Measurements from ENCODE around the gene SEMA5A. TPM values are rescaled to one million over a fixed set of nuclear protein-coding genes. Genes with fewer than 3 reads are reported as not detected.

The SEMA5A gene
- total RNA-seq, 2 donors from 2014 or later, result 16.2 to 19.7 TPM

DNA sequence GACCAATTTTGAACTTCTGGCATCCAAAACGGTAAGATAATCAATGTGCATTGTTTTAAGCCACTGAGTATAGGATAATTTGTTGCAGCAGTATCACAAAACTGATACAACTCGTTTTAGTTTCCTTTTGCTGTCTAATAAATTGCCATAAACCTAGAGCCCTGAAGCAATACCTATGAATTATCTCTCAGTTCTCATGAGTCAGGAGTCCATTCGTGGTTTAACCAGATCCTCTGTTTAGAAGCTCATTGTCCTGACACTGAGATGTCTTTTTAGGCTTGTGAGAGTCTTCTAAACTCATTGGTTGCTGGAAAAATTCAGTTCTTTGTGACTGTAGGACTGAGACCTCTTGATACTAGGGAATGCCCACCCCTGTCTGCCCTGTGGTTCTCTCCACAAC is 262.9 kb downstream of the SEMA5A start:
- ATAC-seq, result no peak

GRCh38 chr5:9282211-9282610 is 263.7 kb downstream of the SEMA5A start:
- intact Hi-C loops (cut with DNase I), result loop anchor here in 1 of 2 donors (10.0 kb wide), 1 partner anchor 253 kb away; no protein-coding TSS in a partner anchor
- no peak for ATAC-seq
- no peak for DNase-seq

More for the DNA sequence above, 262.9 kb downstream of the SEMA5A start:
- intact Hi-C loops (cut with DNase I), result loop anchor here in 1 of 2 donors (10.0 kb wide), 1 partner anchor 252 kb away; no protein-coding TSS in a partner anchor
- no peak for DNase-seq

DNA sequence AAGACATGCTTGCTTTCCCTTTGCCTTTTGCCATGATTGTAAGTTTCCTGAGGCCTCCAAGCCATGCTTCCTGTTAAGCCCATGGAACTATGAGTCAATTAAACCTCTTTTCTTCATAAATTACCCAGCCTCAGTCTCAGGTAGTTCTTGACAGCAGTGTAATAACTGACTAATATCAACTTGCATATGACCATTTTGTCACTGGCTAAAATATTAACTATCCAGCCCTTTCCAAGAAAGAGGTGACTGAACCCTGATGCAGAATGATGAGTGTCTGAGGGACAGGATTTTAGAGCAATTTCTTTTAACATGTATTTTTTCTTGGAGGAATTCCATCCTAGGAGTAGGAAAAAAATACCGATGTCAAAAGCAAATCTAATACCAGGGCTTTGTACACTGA is 266.1 kb downstream of the SEMA5A start:
- ATAC-seq (no peak), DNase-seq (no peak)
- intact Hi-C loops (cut with DNase I), result loop anchor here in 1 of 2 donors (10.0 kb wide), 1 partner anchor 255 kb away; no protein-coding TSS in a partner anchor

DNA sequence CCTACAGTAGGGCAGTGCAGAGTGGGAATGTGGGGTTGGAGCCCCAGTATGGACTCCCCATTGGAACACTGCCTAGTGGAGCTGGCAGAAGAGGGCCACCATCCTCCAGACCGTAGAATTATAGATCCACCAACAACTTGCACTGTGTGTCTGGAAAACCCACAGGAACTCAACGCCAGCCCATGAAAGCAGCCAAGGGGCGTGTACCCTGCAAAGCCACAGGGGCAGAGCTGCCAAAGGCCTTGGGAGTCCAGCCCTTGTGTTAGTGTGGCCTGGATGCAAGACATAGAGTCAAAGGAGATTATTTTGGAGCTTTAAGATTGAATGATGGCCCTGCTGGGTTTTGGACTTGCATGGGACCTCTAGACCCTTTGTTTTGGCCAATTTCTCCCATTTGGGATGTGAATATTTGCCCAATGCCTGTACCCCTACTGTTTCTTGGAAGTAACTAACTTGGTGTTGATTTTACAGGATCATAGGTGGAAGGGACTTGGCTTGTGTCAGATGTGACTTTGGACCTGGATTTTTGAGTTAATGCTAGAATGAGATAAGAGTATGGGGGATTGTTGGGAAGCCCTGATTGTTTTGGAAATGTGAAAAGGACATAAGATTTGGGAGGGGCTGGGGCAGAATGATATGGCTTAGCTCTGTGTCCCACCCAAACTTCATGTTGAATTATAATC is 266.8 kb downstream of the SEMA5A start:
- ATAC-seq, result no peak
- intact Hi-C loops (cut with DNase I), result no loop called here

GRCh38 chr5:9269014-9269413 is 276.9 kb downstream of the SEMA5A start:
- ATAC-seq (no peak), DNase-seq (no peak)
- intact Hi-C loops (cut with DNase I), result no loop called here

More for the DNA sequence above, 266.8 kb downstream of the SEMA5A start:
- DNase-seq, result no peak

DNA sequence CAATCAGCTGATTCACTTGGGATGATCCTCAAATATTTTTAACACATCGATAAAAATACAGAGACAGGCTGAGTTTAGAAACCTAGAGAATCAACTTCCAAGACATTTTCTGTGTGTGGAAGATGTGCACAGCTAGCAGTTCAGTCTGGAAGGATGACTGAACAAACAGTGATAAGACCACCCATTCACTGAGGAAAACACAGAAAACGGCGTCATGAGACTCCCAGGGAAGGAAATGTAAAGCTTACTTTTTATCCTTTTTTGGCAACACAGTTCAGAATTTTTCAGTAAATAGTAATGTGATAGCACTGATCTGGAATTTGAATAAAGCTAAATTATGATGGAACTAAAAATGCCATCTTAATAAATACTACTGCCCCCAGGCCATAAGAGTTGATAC is 277.6 kb downstream of the SEMA5A start:
- ATAC-seq, result no peak
- intact Hi-C loops (cut with DNase I), result no loop called here

GRCh38 chr5:9265441-9266287 is 280.2 kb downstream of the SEMA5A start:
- intact Hi-C loops (cut with DNase I), result no loop called here
- ATAC-seq, result peak; percentile 82 to 94
- DNase-seq, result no peak

More for the DNA sequence above, 277.6 kb downstream of the SEMA5A start:
- DNase-seq, result no peak

DNA sequence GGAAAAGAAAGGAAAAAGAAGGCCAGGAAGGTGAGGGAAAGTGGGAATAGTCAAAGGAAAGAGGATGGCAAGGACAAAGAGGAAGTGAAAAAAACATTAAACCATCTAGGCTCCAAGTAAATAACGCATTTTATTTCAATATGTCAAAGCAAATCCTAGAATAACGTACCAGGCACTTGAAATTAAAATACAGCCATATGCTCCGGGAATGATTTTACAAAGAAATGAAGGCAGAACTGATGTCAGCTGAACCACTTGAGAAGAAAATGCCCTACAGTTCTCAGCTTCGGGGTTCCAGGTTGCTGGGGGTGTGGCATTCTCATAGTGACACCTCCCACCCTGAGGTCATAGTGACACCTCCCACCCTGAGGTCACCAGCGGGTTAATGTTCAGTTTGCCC is 281.6 kb downstream of the SEMA5A start:
- no peak for ATAC-seq
- intact Hi-C loops (cut with DNase I), result no loop called here
- DNase-seq, result no peak

- intact Hi-C loops (cut with DNase I), result no loop called here
- ATAC-seq (no peak), DNase-seq (no peak)
These were observed 282.2 kb downstream of the SEMA5A start for GRCh38 chr5:9263656-9264055.

- ATAC-seq, result no peak
- DNase-seq, result no peak
- intact Hi-C loops (cut with DNase I), result no loop called here
These were observed 294.4 kb downstream of the SEMA5A start for GRCh38 chr5:9251379-9251980.

DNA sequence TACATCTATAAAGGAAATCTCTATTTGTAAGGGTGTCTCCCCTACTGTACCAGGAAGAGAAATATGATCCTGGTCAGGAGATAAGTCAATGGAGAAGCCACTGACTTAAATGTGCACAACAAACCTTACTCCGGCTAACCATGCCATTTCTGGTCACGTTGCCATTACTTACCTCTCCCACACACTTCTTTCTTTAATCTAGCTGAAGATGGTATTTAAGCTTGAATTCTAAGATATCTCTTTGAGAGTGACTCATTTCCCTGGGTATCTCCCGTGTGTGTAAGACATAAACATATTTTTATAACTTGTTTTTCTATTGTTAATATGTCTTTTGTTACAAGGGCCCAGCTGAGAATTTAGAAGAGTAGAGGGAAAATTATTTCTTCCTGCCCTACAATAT is 296.6 kb downstream of the SEMA5A start:
- DNase-seq (no peak), ATAC-seq (no peak)
- intact Hi-C loops (cut with DNase I), result no loop called here

- no peak for DNase-seq
- ATAC-seq, result no peak
- intact Hi-C loops (cut with DNase I), result no loop called here
These were observed 300.8 kb downstream of the SEMA5A start for GRCh38 chr5:9245071-9245470.

- intact Hi-C loops (cut with DNase I), result no loop called here
- no peak for DNase-seq
- no peak for ATAC-seq
These were observed 301.5 kb downstream of the SEMA5A start for GRCh38 chr5:9244417-9244816.

DNA sequence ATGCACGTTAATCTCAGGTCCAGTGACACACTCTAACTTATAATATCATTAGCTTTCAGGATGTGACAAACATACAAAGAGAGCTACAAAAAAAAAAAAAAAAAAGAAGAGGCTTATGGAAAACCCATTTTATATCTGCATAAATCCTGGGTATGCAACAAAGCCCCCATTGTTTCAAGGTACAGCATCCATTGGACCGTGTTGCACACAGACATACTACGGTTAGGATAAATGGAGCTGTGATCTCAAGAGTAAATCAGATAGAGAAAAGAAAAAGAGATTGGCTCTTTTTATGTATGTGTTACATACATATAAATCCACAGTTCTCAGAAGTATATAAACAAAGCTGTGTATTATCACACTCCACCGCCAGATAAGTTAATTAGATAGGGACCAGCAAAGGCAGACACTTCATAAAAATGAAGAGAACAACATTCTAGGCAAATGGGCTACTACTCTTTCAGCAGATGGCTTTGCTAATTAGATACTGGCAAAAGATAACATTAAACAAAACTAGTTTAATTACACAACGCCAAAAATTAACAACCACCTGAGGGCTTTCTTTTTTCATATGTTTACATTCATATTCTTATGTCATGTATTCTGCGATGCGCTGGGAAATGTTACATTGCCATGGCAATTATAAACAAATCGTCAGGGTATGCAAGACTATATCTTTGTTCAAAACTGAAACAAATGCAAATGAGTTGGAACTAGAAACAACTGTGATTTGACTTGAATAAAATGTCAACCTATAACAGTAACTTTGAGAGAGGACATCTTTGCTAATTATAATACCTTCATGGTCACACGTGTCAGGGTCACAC is 304.2 kb downstream of the SEMA5A start:
- ATAC-seq (no peak), DNase-seq (no peak)
- intact Hi-C loops (cut with DNase I), result no loop called here

DNA sequence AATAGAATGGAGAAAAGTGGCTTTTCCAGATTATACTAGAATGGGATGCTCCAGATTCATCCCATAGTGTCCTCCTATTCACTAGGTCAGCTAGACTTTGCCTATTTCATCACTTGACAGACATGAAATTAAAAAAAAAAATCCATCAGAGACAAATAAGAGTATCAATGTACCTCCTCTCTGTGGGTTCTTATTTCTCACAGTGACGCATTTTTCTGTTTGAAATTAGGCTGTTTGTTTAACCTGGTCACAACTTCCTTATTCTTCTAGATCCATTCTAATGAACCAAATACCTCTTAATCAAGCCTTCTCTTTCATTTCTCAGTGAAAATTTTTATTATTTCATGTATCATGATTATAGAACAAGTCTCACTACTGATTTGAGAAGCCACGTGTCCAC is 305.4 kb downstream of the SEMA5A start:
- ATAC-seq (no peak), DNase-seq (no peak)
- intact Hi-C loops (cut with DNase I), result no loop called here

GRCh38 chr5:9239626-9240025 is 306.2 kb downstream of the SEMA5A start:
- ATAC-seq, result no peak
- no peak for DNase-seq
- intact Hi-C loops (cut with DNase I), result no loop called here

DNA sequence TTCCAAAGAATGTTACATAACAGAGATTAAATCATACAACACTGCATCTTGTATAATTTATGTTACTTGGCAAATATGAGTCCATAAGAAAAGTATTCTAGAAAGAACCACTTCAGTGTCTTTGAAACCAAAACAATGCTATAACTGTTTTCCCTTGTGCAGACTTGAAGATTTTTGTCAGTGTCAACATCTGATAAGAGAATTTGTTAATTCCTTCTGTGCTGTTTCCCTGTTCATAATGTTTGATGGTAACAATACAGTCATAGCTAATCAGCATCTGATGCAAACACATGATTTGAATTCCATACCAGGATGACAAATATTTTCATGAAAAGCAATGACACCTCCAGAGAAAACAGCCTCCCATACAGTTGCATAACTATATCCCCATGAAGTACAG is 306.8 kb downstream of the SEMA5A start:
- ATAC-seq, result no peak
- intact Hi-C loops (cut with DNase I), result no loop called here

DNA sequence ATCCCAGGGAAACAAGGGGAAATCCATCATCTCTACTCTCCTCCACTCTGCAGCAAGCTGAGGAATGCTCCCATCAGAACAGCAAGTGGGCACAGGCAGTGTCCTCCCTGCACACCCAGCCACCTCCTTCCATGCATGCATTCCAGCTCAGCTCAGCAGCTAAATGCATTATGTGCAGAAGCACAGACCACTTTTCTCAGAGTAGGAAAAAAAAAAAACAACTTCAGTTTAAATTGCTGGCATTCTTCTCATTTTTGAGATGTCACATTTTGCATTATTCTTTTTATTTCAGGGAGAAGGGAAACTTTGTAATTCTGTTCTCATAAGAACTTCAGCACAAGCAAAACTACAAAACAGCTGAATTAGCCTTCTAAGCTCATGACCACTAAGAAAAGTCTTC is 312.2 kb downstream of the SEMA5A start:
- ATAC-seq (no peak), DNase-seq (no peak)
- intact Hi-C loops (cut with DNase I), result no loop called here

More for the DNA sequence above, 306.8 kb downstream of the SEMA5A start:
- DNase-seq, result no peak

- no peak for ATAC-seq
- intact Hi-C loops (cut with DNase I), result no loop called here
- no peak for DNase-seq
These were observed 312.8 kb downstream of the SEMA5A start for GRCh38 chr5:9233035-9233434.

Data from left cardiac atrium (tissue), 4 donors.